Stimulated activated CD4-positive, alpha-beta T cell treated with anti-CD3 and anti-CD28 coated beads, TNF-alpha, amount 100 ng/mL, for 1 hour (primary cell): ENCODE results near the gene TRAF3IP1.
A peak's percentile ranks its signal among the peaks of the same experiment; 100 is the strongest.
"Not testable (repeated sequence)": the region's sequence is repeated elsewhere in the genome, so short reads cannot be mapped to it uniquely, and the experiment has no call there.

Source experiments
- DNase-seq, 3 donors: peaks; one replicate each; pipeline ENCODE4 v3.0.0-alpha.2; 2020; ENCODE audit warnings: low read depth in 3 of 3, low spot score in 1 of 3

The TRAF3IP1 gene

DNA sequence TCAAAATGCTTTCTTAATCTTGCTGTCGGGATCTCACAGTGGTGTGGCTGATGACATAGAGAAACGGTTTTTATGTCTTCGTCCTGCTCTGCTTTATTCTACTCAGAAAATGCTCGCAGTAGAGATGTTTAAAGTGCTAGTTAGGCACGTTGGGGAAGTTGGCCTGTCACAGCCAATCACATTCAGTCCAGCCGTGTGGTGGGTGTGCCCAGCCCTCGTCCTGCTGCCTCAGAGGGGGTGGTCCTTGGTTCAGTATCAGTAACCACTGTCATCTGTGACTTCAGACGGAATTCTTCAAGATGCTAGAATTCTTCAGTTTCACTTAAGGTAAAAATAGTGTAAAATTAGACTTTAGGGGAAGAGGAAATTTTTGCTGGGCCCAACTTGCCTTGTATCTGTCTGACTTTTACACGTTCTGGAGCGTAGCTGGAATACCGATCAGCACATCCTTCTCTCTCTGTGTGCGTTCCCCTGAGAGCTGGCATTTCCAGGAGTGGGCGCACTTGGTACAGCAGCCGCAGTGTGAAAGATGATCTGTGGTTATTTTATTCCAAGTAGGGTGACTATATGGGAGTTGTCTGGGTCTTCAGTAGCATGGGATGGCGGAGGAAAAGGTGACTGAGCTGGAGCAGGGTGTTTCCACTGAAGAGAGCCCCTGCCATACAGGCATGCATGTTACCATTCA is 18.5 kb downstream of the TRAF3IP1 start:
- DNase-seq = no peak

DNA sequence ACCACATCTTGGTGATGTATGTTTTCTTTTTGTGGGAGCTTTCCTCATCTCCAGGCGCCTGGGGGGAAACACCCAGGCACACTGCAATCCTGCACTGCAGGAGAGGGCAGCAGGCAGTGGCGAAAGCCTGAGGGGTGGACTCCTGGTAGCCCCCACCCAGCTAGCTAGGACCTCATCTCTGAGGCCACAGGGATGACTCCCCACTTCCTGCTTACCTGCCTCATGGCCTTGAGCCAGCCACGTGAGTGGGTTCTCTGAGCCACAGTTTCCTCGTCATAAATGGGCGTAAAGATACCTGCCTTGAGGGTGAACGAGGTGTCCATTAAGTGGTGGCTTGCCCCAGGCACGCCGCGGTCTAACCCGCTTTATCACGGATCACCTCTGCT is 19.1 kb downstream of the TRAF3IP1 start:
- DNase-seq = no peak

DNA sequence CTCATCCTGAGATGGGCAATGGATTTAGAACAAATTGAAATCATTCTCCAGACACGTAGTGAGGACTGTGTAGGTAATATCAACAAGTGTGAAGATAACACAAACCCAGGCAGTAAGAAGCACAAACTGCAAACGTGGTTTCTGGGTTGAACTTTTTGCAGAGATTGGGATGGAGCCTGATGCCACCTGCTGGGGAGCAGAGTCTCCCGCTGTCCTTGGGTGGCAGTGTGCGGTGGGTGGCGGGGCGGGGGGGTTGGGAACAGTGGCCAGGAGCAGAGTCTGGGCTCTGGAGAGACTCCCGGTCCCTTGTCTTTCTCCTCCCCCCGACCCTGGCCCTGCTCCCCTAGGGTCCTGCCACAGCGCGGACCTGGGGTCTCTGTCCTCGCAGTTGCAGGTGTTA is 19.5 kb downstream of the TRAF3IP1 start:
- no peak for DNase-seq

DNA sequence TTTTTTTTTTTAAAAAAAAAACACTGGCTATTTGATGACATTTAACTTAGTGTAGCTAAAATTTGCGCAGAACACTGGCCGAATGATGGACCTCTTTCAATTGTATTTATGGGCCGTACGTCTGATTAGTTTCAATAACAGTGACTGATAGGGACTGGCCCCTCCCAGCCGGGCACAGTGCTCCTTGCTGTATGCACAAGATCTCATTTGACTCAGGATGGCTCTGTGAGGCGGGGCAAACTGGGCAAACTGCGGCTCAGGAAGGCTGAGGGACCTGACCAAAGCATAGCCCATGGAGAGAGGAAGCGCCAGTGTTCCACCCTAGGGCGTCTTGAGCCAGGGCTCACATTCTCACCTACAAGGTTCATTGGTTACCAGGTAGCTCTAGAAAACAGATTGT is 21.2 kb downstream of the TRAF3IP1 start:
- no peak for DNase-seq

DNA sequence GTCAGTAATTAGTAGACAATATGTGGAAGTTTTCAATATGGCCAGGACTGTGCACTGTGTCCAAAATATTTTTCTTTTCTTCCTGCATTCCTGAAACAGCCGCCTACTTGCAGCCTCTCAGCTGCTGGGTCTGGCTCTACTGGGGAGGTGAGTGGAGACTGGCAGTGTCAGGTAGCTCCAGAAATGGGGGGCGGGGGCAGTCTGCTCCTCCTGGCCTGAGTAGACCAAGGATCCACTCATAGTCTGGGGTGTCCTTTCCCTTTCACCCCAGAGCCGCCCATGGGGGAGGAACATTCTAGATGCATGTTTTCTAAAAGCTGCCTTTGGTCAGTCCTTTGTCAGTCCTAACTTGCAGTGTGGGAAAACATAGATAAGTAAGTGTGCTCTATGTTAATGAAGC is 23.7 kb downstream of the TRAF3IP1 start:
- DNase-seq = no peak

DNA sequence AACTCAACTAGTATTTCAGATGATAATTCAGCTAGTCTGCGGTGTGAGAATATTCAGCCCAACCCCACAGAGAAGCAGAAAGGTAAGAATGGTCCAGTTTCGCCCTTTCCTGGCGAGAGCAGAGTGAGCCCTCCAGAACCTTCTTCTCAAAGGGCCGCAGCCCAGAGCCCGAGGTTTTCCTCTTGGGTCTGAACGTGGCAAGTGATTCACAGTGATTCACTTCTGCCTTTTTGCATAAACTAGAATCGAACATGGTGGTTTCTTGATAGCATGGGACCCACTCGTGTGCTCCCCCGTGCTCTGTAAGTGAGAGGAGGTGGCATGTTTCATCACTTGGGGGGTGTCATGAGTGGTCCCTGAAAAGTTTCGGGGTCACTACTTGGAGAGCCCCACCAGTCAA is 24.2 kb downstream of the TRAF3IP1 start:
- DNase-seq = no peak

DNA sequence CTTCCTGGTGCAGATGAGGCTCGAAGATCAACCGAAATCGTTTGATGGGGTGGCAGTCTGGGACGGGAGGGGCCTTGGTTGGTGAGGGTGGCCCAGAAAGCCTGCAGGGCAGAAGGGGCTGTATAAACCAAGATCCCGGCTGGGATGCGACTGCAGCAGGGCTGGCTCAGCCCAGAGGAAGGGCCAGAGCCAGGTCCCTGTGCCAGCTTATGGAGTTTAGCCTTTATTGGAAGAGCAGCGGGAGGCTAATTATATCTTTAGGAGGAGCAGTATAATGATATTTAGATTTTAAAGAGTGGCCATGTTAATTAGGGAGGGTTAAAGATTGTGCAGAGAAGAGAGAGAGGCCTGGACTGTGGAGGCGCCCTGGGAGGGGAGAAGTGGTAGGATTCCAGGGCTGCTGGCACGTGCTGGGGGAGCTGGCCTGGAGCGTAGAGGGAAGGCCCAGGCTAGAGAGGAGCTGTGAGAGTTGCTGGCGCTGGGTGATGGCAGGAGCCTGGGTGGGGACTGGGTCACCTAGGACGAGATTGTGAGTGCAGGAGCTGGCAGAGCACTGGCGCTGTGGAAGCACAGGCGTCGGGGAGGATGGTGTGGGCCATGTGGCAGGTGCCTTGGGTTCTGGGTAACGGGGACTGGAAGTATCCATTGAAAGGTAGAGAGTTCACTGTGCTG is 25.1 kb downstream of the TRAF3IP1 start:
- DNase-seq = no peak

DNA sequence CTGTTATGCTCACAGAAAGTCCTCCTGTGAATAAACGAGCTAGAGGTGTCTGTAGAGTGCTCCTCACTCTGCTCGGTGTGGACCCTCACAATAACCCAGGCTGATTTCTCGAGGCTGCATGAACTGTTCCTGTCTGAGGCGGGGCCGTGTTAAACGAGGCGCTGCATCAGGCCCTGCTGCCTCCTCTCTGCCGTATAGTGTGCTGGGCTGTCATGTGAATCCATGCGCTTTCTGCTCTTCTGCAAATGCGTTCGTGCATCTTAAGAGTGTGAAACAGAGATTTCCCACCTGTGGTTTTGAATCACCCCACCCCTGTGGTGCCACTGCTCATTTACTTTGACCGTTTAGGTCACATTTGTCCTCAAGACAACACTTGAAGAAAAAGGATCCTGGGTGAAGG is 26.2 kb downstream of the TRAF3IP1 start:
- no peak for DNase-seq

DNA sequence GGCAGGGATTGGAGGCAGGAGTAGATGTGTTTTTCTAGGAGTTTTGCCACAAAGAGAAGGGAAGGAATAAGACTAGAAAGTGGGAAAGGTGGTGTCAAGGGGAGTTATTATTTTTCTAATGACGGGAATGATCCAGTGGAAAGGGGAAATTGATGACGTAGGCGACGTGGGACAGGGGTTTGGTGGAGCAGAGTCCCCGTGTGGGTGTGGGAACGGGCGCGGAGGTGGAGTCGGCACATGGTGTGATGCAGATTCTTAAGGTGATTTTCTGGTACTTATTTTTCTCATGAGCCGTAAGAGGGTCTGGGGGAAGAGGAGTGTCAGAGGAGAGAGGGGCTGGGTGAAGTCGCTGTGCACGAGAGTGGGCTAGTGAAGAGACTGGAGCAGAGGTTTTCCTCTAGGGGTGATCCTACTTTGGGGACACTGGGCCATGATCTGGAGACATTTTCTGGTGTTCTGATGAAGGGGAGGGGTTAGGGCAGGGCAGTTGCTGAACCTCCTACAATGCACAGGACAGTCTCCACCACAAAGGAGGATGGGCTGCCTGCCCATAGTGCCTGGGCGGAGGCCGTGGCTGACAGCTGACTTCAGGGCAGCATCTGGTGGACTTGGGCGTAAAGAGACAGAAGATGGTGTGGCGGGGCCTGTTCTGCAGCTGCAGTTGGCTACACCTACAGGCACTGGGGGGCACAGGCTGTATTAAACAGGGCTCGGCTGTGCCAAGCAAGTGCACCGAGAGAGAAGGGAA is 30.0 kb downstream of the TRAF3IP1 start:
- no peak for DNase-seq

DNA sequence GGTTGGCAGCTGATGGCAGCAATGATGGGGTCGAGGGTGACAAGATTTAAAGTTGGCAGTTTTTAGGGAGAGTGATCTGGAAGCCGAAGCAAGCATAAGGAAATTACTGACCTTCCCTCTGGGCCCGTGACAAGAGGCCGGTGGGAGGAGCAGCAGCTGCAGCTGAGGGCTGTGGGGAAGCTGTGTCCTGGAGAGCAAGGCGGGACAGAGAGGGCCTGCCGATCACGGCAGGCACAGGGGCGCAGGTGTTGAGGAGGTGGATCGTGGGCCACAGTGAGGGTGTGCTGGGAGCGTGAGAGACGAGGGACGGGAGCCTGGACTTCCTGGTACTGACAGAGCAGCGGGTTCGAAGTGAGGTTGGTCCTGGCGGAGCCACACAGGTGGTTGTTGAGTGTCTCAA is 31.0 kb downstream of the TRAF3IP1 start:
- no peak for DNase-seq

DNA sequence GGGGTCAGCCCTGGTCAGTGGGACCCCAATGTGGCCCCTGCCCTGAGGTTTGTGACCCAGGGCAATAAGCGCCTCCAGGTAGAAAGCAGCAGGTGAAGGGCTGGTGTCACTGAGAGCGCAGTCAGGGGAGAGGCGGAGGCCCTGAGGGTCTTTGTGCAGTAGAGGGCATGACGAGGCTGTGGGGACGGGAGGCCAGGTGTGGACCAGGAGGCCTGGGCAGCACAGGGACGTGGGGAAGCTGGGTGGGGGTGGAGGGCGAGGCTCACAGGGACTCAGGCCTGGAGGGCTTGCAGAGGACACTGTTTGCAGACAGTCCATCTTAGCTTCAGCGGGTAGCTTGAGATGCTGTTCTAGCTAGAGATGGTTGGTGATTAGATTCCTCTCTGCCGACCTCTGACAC is 32.0 kb downstream of the TRAF3IP1 start:
- no peak for DNase-seq

DNA sequence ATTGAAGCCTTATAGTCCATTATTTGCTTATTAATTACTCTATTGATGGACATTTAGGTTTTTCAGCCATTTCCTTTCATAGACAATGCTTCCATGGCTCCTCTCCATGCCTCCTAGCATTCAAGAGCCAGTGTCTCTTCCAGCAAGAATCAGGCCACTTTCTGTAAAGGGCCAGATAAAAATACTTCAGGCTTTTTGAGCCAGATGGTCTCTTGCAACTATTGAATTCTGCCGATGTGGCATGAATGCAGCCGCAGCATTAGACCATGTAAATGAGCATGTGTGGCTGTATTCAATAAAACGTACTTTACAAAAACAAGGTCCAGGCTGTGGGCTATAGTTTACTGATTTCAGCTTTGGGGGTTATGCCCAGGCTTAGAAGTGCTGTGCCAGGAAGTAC is 38.5 kb downstream of the TRAF3IP1 start:
- DNase-seq = no peak

DNA sequence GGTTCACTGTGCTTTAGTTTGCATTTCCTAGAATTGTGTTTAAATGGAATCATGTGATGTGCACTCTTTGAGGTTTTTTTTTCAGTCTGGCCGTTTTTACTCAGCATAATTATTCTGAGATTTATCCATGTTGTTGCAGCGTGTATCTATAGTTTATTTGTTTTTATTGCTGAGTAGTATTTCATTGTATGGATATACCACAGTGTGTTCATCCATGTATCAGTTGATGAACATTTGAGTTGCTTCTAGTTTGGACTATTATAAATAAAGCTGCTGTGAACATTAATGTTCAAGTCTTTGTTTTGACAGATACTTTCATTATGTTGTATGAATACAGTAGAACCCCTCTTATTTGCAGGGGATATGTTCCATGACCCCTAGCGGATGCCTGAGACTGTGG is 39.1 kb downstream of the TRAF3IP1 start:
- DNase-seq = no peak

DNA sequence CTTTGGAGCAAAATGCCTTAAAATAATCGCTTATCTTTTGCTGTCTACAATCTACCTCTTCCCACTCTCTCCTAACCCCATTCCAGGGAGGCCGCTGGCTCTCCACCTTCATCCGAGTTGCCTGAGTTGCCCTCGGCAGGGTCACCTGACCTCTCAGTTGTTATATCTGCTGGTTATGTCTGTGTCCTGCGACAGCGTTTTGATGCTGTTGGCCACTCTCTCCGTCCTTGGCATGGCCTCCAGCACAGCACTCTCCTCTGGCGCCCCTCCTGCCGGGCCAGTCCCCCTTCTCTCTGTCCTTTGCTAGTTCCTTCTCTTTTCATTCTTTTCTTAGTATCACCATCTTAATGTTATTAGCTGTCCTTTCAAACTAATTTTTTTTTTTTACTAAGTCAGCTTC is 41.6 kb downstream of the TRAF3IP1 start:
- no peak for DNase-seq

DNA sequence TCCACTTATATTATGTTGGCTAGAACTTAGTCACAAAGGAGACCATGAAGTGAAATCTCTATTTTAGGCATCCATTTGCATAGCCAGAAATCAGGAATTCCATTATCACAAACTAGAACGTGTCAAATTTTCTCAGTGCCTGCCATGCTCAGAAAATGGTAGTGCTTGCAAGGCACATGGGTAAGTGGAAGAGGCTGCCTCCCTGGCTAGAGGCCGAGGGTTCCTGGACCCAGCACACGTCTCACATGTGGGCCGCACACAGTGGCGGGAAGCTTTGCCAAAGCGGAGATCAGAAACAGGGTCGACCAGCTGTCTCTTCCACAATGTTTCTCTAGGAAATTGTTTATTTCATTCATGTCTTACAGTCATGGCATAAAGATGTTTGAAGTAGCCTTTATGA is 42.3 kb downstream of the TRAF3IP1 start:
- no peak for DNase-seq

DNA sequence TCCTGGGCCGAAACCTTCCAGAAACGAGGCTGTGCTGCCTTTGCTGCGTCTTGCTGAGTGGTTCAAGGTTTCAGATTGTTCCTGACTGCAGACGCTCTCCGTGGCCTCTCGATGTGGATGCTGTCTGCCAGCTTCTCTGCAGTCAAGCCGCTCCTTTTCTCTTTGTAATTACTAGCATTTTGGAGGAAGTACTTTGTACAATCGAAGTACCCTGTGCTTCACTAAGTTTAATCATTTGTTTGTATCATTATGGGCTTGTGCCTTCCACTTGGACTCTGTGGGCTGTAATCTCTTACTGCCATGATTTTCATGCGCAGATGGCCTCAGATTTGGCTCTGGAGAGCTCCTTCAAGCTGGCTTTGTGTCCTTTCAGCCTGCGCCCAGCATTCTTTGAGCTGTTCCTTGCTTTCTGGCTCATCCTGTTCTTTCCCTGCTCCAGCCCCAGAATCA is 49.3 kb downstream of the TRAF3IP1 start:
- no peak for DNase-seq

DNA sequence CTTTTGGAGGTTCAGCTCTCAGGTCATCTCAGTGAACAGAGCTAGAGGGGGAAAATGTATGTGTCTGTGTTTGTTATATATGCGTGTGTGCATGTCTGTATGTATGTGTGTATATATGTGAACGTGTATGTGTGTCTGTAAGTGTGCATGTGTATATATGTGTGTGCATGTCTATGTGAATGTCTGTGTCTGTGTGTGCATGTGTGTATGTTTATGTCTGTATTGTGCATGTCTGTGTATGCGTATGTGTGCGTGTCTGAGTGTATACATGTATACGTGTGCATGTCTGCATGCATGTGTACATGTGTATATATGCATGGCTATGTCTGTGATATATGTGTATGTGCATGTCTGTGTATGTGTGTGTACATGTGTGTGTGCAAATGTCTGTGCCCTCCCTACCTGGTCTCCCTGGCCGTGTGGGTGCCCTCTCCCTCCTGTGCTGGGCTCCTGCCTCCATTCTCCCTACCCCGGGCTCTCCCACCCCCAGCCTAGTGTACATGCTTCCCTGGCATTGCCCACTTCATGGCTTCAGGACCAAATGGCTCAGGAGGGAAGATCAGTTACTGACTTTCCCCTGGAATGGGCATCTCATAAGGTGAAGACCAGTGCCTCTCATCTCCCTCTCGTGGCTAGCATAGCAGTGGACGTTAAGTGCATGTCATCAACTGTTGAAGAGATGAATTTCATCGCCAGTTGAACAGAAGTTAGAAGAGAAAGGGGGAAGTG is 49.9 kb downstream of the TRAF3IP1 start:
- DNase-seq = no peak

DNA sequence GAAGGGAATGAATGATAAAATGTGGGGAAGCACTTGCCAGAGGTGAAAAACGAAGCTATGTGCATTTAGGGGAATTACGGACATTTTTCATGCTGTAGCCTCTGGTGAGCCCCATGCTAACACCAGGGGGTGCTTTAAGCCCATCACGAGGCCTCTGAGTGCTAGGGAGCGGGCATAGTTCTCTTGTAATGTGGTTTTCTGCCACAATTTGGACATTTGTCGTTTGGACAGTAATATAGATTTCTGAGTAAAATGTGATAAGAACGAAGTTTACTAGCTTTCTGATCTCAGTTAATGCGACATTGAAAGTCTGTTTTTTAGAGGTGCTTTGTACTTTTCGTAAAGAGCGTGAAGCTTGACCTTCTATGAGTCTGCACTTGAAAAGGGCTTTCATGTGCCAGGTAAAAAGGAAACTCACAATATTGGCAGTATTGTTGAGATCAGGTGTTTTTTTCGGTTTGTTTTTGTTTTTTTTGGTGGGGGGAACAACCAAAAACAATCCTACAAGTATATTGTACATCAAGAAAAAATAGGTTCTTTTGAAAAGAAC is 50.6 kb downstream of the TRAF3IP1 start:
- peak in 2 of 3 donors; percentile 9 to 21 for DNase-seq

DNA sequence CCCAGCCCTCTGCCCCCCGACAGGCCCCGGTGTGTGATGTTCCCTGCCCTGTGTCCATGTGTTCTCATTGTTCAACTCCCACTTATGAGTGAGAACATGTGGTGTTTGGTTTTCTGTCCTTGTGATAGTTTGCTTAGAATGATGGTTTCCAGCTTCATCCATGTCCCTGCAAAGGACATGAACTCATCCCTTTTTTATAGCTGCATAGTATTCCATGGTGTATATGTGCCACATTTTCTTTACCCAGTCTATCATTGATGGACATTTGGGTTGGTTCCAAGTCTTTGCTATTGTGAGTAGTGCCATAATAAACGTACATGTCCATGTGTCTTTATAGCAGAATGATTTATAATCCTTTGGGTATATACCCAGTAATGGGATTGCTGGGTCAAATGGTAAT is 52.0 kb downstream of the TRAF3IP1 start:
- not testable (repeated sequence) for DNase-seq

DNA sequence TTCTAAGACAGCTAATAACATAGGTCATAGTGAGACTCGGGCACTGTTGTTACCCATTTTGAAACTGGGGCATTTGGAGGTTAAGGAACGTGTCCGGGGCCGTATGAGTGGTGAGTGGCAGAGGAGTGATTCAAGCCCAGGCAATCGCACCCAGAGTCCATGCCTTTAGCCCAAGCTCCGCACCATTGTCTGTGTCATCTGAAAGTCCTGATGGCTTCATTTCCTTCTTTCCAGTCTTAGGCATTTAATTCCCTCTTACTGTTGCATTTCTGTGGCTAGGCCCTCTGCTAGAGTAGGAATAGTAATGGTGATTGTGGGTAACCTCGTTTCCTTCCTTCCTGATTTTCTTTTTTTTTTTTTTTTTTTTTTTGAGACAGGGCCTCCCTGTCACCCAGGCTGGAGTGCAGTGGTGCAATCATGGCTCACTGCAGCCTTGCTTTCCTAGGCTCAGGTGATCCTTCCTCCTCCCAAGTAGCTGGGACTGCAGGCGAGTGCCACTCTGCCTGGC is 56.6 kb downstream of the TRAF3IP1 start:
- DNase-seq = no peak
